Trophoblast cell (in vitro differentiated cells and primary cell): ENCODE results near the gene TEX44.
A peak's percentile ranks its signal among the peaks of the same experiment; 100 is the strongest.

Experiments
- DNase-seq, 2 donors: peaks; one replicate each; pipeline ENCODE4 v3.0.0-alpha.2; 2016
- H2AFZ ChIP-seq: 2 replicates; pipeline ENCODE4 v1.6.1; 2013; ENCODE audit warnings: low read length, moderate library complexity, mild to moderate bottlenecking; ENCODE audit not compliant: insufficient read depth, poor library complexity
- H2AK5ac ChIP-seq: 2 replicates; pipeline ENCODE4 v1.6.1; 2013; ENCODE audit warnings: mild to moderate bottlenecking, low read length
- H2BK120ac ChIP-seq: 2 replicates; pipeline ENCODE4 v1.6.1; 2013; ENCODE audit warnings: low read length, mild to moderate bottlenecking, moderate library complexity; ENCODE audit not compliant: insufficient read depth, poor library complexity
- H2BK12ac ChIP-seq: 2 replicates; pipeline ENCODE4 v1.6.1; 2013; ENCODE audit warnings: mild to moderate bottlenecking, low read length, moderate library complexity
- H2BK5ac ChIP-seq: 2 replicates; pipeline ENCODE4 v1.6.1; 2013; ENCODE audit warnings: low read length, low read depth, moderate library complexity, mild to moderate bottlenecking; ENCODE audit not compliant: poor library complexity
- H3K14ac ChIP-seq: 2 replicates; pipeline ENCODE4 v1.6.1; 2013; ENCODE audit warnings: mild to moderate bottlenecking, low read length
- H3K18ac ChIP-seq: 2 replicates; pipeline ENCODE4 v1.6.1; 2013; ENCODE audit warnings: mild to moderate bottlenecking, low read length
- H3K23ac ChIP-seq: 2 replicates; pipeline ENCODE4 v1.6.1; 2013; ENCODE audit warnings: low read length
- H3K27ac ChIP-seq: 2 replicates; pipeline ENCODE4 v1.5.1; 2013; ENCODE audit warnings: low read depth, mild to moderate bottlenecking, inconsistent platforms, low read length, moderate library complexity
- H3K27me3 ChIP-seq: 2 replicates; pipeline ENCODE4 v1.6.1; 2013; ENCODE audit warnings: inconsistent platforms, mild to moderate bottlenecking, low read length, moderate library complexity; ENCODE audit not compliant: insufficient read depth
- H3K36me3 ChIP-seq, 2 experiments: 1 replicate in 1 of 2; 2 replicates in 1 of 2; pipeline ENCODE4 v1.6.1; 2013; ENCODE audit warnings: low read length in 2 of 2, mild to moderate bottlenecking in 2 of 2, moderate library complexity in 1 of 2; ENCODE audit not compliant: insufficient read depth in 2 of 2, control insufficient read depth in 1 of 2
- H3K4ac ChIP-seq: 2 replicates; pipeline ENCODE4 v1.6.1; 2013; ENCODE audit warnings: low read depth, mild to moderate bottlenecking, low read length, moderate library complexity
- H3K4me1 ChIP-seq, 2 experiments: 1 replicate in 1 of 2; 2 replicates in 1 of 2; pipeline ENCODE4 v1.6.1; 2013; ENCODE audit warnings: low read length in 2 of 2, mild to moderate bottlenecking in 2 of 2, moderate library complexity in 1 of 2; ENCODE audit not compliant: insufficient read depth in 2 of 2, control insufficient read depth in 1 of 2
- H3K4me2 ChIP-seq: 2 replicates; pipeline ENCODE4 v1.6.1; 2013; ENCODE audit warnings: inconsistent platforms, mild to moderate bottlenecking, low read length, moderate library complexity
- H3K4me3 ChIP-seq: 2 replicates; pipeline ENCODE4 v1.5.1; 2013; ENCODE audit warnings: mild to moderate bottlenecking, low read depth, low read length, inconsistent platforms
- H3K79me1 ChIP-seq: one replicate; pipeline ENCODE4 v1.6.1; 2013; ENCODE audit warnings: low read length
- H3K79me2 ChIP-seq: 2 replicates; pipeline ENCODE4 v1.6.1; 2013; ENCODE audit warnings: low read length, mild to moderate bottlenecking; ENCODE audit not compliant: control insufficient read depth, insufficient read depth, poor library complexity
- H3K9ac ChIP-seq: 2 replicates; pipeline ENCODE4 v1.6.1; 2013; ENCODE audit warnings: mild to moderate bottlenecking, low read length
- H3K9me3 ChIP-seq: 2 replicates; pipeline ENCODE4 v1.6.1; 2013; ENCODE audit warnings: low read depth, mild to moderate bottlenecking, control low read depth, inconsistent platforms, low read length; ENCODE audit not compliant: insufficient read depth
- H4K12ac ChIP-seq: 2 replicates; pipeline ENCODE4 v1.6.1; 2013; ENCODE audit warnings: low read depth, mild to moderate bottlenecking, low read length, moderate library complexity
- H4K8ac ChIP-seq: 2 replicates; pipeline ENCODE4 v1.6.1; 2013; ENCODE audit warnings: low read depth, mild to moderate bottlenecking, low read length, moderate library complexity
- H4K91ac ChIP-seq: one replicate; pipeline ENCODE4 v1.6.1; 2013; ENCODE audit warnings: low read depth, mild to moderate bottlenecking, low read length, moderate library complexity
- WGBS: extraction: QIAGEN DNeasy Blood & Tissue Kit; methylation state at CpG from one replicate; pipeline ENCODE4 v1.1.7; 2013; ENCODE audit warnings: missing lambda C conversion rate; ENCODE audit not compliant: insufficient read length, insufficient coverage; ENCODE audit errors: extremely low coverage; 5-methylcytosine and 5-hydroxymethylcytosine counted together

The TEX44 gene

GRCh38 chr2:231589656-231590055 lies 3.0 kb upstream of the TEX44 start:
- no peak overlapping the region for H2BK120ac ChIP-seq
- DNase-seq, result no peak
- WGBS, result no CpG with 5 or more reads among the region's 7 CpGs
- H2AFZ ChIP-seq, result no peak overlapping the region
- no peak overlapping the region for H3K23ac ChIP-seq
- no peak overlapping the region for H3K14ac ChIP-seq
- no peak overlapping the region for H3K4me3 ChIP-seq
- no peaks in the 10 kb centered on the region for H3K36me3 ChIP-seq
- H4K91ac ChIP-seq, result no peak overlapping the region
- no peak overlapping the region for H2BK12ac ChIP-seq
- H3K27ac ChIP-seq, result no peak overlapping the region
- peaks cover 3% of the 10 kb centered on the region for H3K9me3 ChIP-seq
- H2AK5ac ChIP-seq, result no peak overlapping the region
- no peaks in the 10 kb centered on the region for H3K79me1 ChIP-seq
- H2BK5ac ChIP-seq, result no peak overlapping the region
- peaks cover 0 to 2% of the 10 kb centered on the region in 2 experiments for H3K4me1 ChIP-seq
- H4K8ac ChIP-seq, result no peak overlapping the region
- no peak overlapping the region for H4K12ac ChIP-seq
- no peak overlapping the region for H3K4me2 ChIP-seq
- H3K79me2 ChIP-seq, result no peaks in the 10 kb centered on the region
- H3K18ac ChIP-seq, result no peak overlapping the region
- H3K4ac ChIP-seq, result no peak overlapping the region
- H3K9ac ChIP-seq, result no peak overlapping the region
- no peaks in the 10 kb centered on the region for H3K27me3 ChIP-seq

DNA sequence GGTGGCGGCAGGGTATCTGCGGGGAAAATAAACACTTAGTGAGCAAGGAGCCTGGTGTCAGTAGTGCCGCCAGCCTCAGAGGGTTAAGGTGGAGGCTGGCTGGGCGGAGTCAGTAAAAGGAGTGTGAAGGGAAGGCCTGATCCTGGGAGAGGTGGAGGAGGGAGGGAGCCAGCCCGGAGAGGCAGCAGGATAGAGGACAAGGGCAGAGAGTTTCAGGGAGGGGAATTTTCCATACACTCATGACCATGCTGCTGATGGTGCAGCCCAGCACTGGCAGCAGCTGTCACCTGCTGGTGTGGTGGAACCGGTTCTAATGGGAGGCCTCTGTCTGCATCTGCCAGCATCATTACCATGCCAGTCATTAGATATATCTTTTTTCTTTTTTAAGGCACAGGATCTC lies 2.0 kb upstream of the TEX44 start:
- H3K79me1 ChIP-seq, result no peaks in the 10 kb centered on the region
- no peak overlapping the region for H2BK5ac ChIP-seq
- no peak overlapping the region for H3K4ac ChIP-seq
- H3K9ac ChIP-seq, result no peak overlapping the region
- H2BK12ac ChIP-seq, result no peak overlapping the region
- no peak overlapping the region for H2BK120ac ChIP-seq
- no peak overlapping the region for H2AK5ac ChIP-seq
- no peak overlapping the region for H4K12ac ChIP-seq
- H2AFZ ChIP-seq, result no peak overlapping the region
- H3K23ac ChIP-seq, result no peak overlapping the region
- WGBS, result no CpG with 5 or more reads among the region's 6 CpGs
- H4K8ac ChIP-seq, result no peak overlapping the region
- H3K4me2 ChIP-seq, result no peak overlapping the region
- no peak overlapping the region for H3K4me3 ChIP-seq
- peaks cover 3% of the 10 kb centered on the region for H3K9me3 ChIP-seq
- no peaks in the 10 kb centered on the region for H3K36me3 ChIP-seq
- DNase-seq, result peak; percentile 94 to 95
- H3K4me1 ChIP-seq, result peaks cover 2 to 4% of the 10 kb centered on the region in 2 experiments
- H3K14ac ChIP-seq, result no peak overlapping the region
- no peak overlapping the region for H3K18ac ChIP-seq
- no peaks in the 10 kb centered on the region for H3K79me2 ChIP-seq
- H4K91ac ChIP-seq, result no peak overlapping the region
- no peak overlapping the region for H3K27ac ChIP-seq
- H3K27me3 ChIP-seq, result no peaks in the 10 kb centered on the region

DNA sequence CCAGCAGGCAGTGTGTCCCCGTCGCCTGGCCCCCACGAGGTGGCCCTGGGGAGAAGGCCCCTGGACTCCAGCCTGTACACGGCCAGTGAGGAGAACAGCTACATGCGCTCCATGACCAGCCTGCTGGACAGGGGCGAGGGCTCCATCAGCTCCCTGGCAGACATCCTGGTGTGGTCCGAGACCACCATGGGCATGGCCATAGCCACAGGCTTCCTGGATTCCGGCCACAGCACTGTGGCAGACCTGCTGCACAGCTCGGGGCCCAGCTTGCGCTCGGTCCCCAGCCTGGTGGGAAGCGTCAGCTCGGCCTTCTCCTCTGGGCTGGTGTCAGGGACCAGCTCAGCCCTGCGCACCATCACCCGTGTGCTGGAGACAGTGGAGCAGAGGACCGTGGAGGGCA lies 1.0 kb downstream of the TEX44 start:
- no peaks in the 10 kb centered on the region for H3K36me3 ChIP-seq
- H3K4me3 ChIP-seq, result no peak overlapping the region
- no peak overlapping the region for H3K4me2 ChIP-seq
- H4K8ac ChIP-seq, result no peak overlapping the region
- H3K4ac ChIP-seq, result no peak overlapping the region
- H4K12ac ChIP-seq, result no peak overlapping the region
- no CpG with 5 or more reads among the region's 16 CpGs for WGBS
- H3K9ac ChIP-seq, result no peak overlapping the region
- no peak overlapping the region for H3K18ac ChIP-seq
- peaks cover 3% of the 10 kb centered on the region for H3K9me3 ChIP-seq
- H3K79me2 ChIP-seq, result no peaks in the 10 kb centered on the region
- no peak overlapping the region for H3K23ac ChIP-seq
- no peaks in the 10 kb centered on the region for H3K27me3 ChIP-seq
- no peak overlapping the region for H2AK5ac ChIP-seq
- H2BK5ac ChIP-seq, result no peak overlapping the region
- no peak overlapping the region for H3K14ac ChIP-seq
- H2BK12ac ChIP-seq, result no peak overlapping the region
- no peak for DNase-seq
- no peaks in the 10 kb centered on the region for H3K79me1 ChIP-seq
- H3K27ac ChIP-seq, result no peak overlapping the region
- H2BK120ac ChIP-seq, result no peak overlapping the region
- peaks cover 2 to 4% of the 10 kb centered on the region in 2 experiments for H3K4me1 ChIP-seq
- no peak overlapping the region for H4K91ac ChIP-seq
- H2AFZ ChIP-seq, result no peak overlapping the region

DNA sequence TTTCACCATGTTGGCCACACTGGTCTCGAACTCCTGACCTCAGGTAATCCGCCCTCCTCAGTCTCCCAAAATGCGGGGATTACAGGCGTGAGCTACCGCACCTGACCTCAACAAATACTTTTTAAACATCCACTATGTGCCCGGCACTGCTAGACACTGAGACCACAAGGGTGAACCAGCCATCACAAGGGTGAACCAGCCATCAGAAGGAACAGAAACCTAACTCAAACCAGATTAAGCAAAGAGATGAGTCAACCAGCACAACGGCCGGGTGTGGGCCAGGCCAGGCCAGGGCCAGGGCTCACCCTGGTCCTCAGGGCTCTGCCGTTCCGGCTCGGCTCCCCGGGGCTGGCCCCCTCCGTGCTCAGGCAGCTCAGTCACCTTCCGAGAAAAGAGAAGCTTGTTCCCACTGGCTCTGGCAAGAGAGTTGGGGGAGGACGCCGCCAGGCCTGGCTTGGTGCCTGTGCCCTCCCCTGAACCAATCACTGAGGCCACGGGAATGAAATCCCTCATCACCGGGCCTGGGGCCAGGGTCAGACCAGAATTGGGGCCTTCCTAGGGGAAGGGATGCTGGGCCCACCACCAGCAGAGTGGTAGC lies 4.4 kb downstream of the TEX44 start:
- Histone ChIP-seq H3K18ac (no peak overlapping the region), H3K4me3 (no peak overlapping the region), H3K14ac (no peak overlapping the region), H2BK120ac (no peak overlapping the region), H2AK5ac (no peak overlapping the region), H3K4me1 (peaks cover 2 to 10% of the 10 kb centered on the region in 2 experiments), H4K91ac (no peak overlapping the region), H2BK5ac (no peak overlapping the region), H2AFZ (no peak overlapping the region), H2BK12ac (no peak overlapping the region), H4K8ac (no peak overlapping the region), H4K12ac (no peak overlapping the region), H3K27me3 (no peaks in the 10 kb centered on the region), H3K79me2 (no peaks in the 10 kb centered on the region), H3K4ac (no peak overlapping the region), H3K79me1 (peaks cover 4% of the 10 kb centered on the region), H3K27ac (no peak overlapping the region), H3K36me3 (no peaks in the 10 kb centered on the region), H3K9ac (no peak overlapping the region), H3K9me3 (peaks cover 3% of the 10 kb centered on the region), H3K4me2 (no peak overlapping the region), H3K23ac (no peak overlapping the region)
- WGBS, result no CpG with 5 or more reads among the region's 18 CpGs
- DNase-seq, result peak; percentile 78 to 85
